ENCODE results near the gene MAP4. TPM values are rescaled to one million over a fixed set of nuclear protein-coding genes. Genes with fewer than 3 reads are reported as not detected.
A peak's percentile ranks its signal among the peaks of the same experiment; 100 is the strongest.

MAP4 gene
- polyA plus RNA-seq, 2 of the 4 experiments (the other 2 are of a cell fraction) = 77.7 to 98.5 TPM

- ATAC-seq = no peak
- no peak for DNase-seq (ENCODE audit: low read depth in 1 of 2, low spot score in 1 of 2)
- no peak for TF ChIP-seq CBX8 (IDR thresholded peaks at IDR 0.05)
- TF ChIP-seq KDM5A (IDR thresholded peaks at IDR 0.05) = no peak
- no peak for TF ChIP-seq MAZ (IDR thresholded peaks at IDR 0.05; ENCODE audit: borderline replicate concordance, low read depth, low read length)
- TF ChIP-seq USF2 (IDR thresholded peaks at IDR 0.05) = no peak
- no peak for TF ChIP-seq NR3C1 (IDR thresholded peaks at IDR 0.05)
- TF ChIP-seq HOXB13 (CRISPR knock-in tag; IDR thresholded peaks at IDR 0.05; ENCODE audit: low read depth) = no peak
- Histone ChIP-seq H3K9me3 (no peaks in the 10 kb centered on the region), H3K4me2 (0 out of 3 replicates have a peak overlapping the region, but pooled peaks have one; percentile 8), H3K4me1 (peaks cover 35% of the 10 kb centered on the region), H3K27ac (no peak overlapping the region), H3K4me3 (no peak overlapping the region)
- CTCF ChIA-PET = interaction anchor here (1.9 kb wide), 1 partner anchor 128 kb away, joined by 4 read pairs; no protein-coding TSS in a partner anchor
- POLR2A ChIA-PET = no interaction called here
- WGBS (ENCODE audit: missing lambda C conversion rate) = 92% methylated on average over 1 of the region's 1 CpG
- FAIRE-seq = no peak
Observed at GRCh38 chr3:48023377-48023776, 7.2 kb upstream of the MAP4 start.

DNA sequence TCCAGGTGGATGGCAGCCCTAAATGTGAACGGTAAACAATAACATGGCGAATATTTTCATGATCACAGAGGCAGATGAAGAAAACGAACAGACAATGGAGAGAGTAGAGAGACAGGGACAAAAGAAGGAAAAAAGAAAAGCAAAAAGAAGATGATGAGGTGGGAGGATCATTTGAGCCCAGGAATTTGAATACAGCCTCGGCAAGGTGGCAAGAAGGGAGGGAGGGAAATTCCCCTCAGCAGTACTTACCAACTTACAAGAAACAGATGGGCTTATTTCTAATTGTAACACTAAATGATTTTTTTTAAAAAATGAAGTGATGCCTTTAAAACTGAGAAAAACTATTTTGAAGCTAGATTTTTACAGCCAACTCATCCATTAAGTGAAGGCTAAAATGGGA, 6.0 kb upstream of the MAP4 start:
- Histone ChIP-seq H3K4me1 (peaks cover 42% of the 10 kb centered on the region), H3K27ac (no peak overlapping the region), H3K9me3 (no peaks in the 10 kb centered on the region), H3K4me3 (no peak overlapping the region), H3K4me2 (no peak overlapping the region)
- DNase-seq (ENCODE audit: low read depth in 1 of 2, low spot score in 1 of 2) (no peak), FAIRE-seq (no peak), ATAC-seq (no peak)
- WGBS (ENCODE audit: missing lambda C conversion rate) = 86% methylated on average over 4 of the region's 4 CpGs
- POLR2A ChIA-PET = no interaction called here
- TF ChIP-seq JUNB (IDR thresholded peaks at IDR 0.05) (no peak), HES2 (IDR thresholded peaks at IDR 0.05) (no peak), RCOR1 (IDR thresholded peaks at IDR 0.05; ENCODE audit: low read depth, low read length) (no peak)
- CTCF ChIA-PET = interaction anchor here (1.9 kb wide), 1 partner anchor 130 kb away, joined by 4 read pairs; no protein-coding TSS in a partner anchor

GRCh38 chr3:48018841-48019240, 2.6 kb upstream of the MAP4 start:
- ChIA-PET POLR2A (interaction anchor here (0.6 to 1.1 kb wide), 2 partner anchors 20 to 70 kb away, joined by 3 read pairs; no protein-coding TSS in a partner anchor), CTCF (interaction anchor here (0.6 kb wide), 1 partner anchor 14 kb away, joined by 3 read pairs; no protein-coding TSS in a partner anchor)
- Histone ChIP-seq H3K27ac (peak overlapping the region; percentile 53 to 79), H3K4me3 (no peak overlapping the region), H3K4me1 (peaks cover 69% of the 10 kb centered on the region), H3K4me2 (peak overlapping the region; percentile 43), H3K9me3 (no peaks in the 10 kb centered on the region)
- peak in 1 of 2 experiments; percentile 58 for DNase-seq (ENCODE audit: low read depth in 1 of 2, low spot score in 1 of 2)
- WGBS (ENCODE audit: missing lambda C conversion rate) = 51% methylated on average over 3 of the region's 3 CpGs
- no peak for FAIRE-seq
- TF ChIP-seq SMC3 (IDR thresholded peaks at IDR 0.05) (no peak), CEBPB (IDR thresholded peaks at IDR 0.05) (peak in 1 of 2 experiments; percentile 63; a peak in 2 of 4 replicates), GATA3 (IDR thresholded peaks at IDR 0.05; ENCODE audit: borderline replicate concordance) (no peak), EHF (CRISPR knock-in tag; IDR thresholded peaks at IDR 0.05) (no peak), PBX3 (IDR thresholded peaks at IDR 0.05) (no peak), ZFP36 (IDR thresholded peaks at IDR 0.05; ENCODE audit: borderline replicate concordance, partially characterized antibody) (no peak), EP300 (IDR thresholded peaks at IDR 0.05) (no peak), RFX5 (IDR thresholded peaks at IDR 0.05) (no peak), CBX2 (IDR thresholded peaks at IDR 0.05; ENCODE audit: borderline replicate concordance, low read depth) (no peak), RARB (CRISPR knock-in tag; IDR thresholded peaks at IDR 0.05) (no peak), FOSL2 (IDR thresholded peaks at IDR 0.05) (peak; percentile 27; the same call in 1 of the 2 replicates), FOSL2 (CRISPR knock-in tag; IDR thresholded peaks at IDR 0.05) (peak; percentile 77), EHMT2 (IDR thresholded peaks at IDR 0.05; ENCODE audit: low read depth) (no peak)
- TF ChIP-seq, protein P1, sequence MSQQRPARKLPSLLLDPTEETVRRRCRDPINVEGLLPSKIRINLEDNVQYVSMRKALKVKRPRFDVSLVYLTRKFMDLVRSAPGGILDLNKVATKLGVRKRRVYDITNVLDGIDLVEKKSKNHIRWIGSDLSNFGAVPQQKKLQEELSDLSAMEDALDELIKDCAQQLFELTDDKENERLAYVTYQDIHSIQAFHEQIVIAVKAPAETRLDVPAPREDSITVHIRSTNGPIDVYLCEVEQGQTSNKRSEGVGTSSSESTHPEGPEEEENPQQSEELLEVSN (IDR thresholded peaks at IDR 0.05; ENCODE audit: borderline replicate concordance, low read depth) = no peak
- TF ChIP-seq, protein P2, sequence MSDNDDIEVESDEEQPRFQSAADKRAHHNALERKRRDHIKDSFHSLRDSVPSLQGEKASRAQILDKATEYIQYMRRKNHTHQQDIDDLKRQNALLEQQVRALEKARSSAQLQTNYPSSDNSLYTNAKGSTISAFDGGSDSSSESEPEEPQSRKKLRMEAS (IDR thresholded peaks at IDR 0.05) = no peak
- TF ChIP-seq, protein P3, sequence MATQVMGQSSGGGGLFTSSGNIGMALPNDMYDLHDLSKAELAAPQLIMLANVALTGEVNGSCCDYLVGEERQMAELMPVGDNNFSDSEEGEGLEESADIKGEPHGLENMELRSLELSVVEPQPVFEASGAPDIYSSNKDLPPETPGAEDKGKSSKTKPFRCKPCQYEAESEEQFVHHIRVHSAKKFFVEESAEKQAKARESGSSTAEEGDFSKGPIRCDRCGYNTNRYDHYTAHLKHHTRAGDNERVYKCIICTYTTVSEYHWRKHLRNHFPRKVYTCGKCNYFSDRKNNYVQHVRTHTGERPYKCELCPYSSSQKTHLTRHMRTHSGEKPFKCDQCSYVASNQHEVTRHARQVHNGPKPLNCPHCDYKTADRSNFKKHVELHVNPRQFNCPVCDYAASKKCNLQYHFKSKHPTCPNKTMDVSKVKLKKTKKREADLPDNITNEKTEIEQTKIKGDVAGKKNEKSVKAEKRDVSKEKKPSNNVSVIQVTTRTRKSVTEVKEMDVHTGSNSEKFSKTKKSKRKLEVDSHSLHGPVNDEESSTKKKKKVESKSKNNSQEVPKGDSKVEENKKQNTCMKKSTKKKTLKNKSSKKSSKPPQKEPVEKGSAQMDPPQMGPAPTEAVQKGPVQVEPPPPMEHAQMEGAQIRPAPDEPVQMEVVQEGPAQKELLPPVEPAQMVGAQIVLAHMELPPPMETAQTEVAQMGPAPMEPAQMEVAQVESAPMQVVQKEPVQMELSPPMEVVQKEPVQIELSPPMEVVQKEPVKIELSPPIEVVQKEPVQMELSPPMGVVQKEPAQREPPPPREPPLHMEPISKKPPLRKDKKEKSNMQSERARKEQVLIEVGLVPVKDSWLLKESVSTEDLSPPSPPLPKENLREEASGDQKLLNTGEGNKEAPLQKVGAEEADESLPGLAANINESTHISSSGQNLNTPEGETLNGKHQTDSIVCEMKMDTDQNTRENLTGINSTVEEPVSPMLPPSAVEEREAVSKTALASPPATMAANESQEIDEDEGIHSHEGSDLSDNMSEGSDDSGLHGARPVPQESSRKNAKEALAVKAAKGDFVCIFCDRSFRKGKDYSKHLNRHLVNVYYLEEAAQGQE (IDR thresholded peaks at IDR 0.05) = no peak
- TF ChIP-seq, protein P4, sequence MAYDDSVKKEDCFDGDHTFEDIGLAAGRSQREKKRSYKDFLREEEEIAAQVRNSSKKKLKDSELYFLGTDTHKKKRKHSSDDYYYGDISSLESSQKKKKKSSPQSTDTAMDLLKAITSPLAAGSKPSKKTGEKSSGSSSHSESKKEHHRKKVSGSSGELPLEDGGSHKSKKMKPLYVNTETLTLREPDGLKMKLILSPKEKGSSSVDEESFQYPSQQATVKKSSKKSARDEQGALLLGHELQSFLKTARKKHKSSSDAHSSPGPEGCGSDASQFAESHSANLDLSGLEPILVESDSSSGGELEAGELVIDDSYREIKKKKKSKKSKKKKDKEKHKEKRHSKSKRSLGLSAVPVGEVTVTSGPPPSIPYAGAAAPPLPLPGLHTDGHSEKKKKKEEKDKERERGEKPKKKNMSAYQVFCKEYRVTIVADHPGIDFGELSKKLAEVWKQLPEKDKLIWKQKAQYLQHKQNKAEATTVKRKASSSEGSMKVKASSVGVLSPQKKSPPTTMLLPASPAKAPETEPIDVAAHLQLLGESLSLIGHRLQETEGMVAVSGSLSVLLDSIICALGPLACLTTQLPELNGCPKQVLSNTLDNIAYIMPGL (CRISPR knock-in tag; IDR thresholded peaks at IDR 0.05; ENCODE audit: borderline replicate concordance) = no peak
- peak; percentile 57 to 59; a peak in 3 of 6 replicates for ATAC-seq

Measured in A549 (cell line).